GM12878 (cell line): ENCODE data around the gene PIR. TPM values are rescaled to one million over a fixed set of nuclear protein-coding genes. Genes with fewer than 3 reads are reported as not detected.

Source experiments
- ATAC-seq: fragments of 200-7000 bp; cut with Tn5 transposase; 3 replicates; pipeline ENCODE4 v1.9.1; 2020; ENCODE audit warnings: mild to moderate bottlenecking, moderate library complexity
- BruUV-seq: library from RNA; stranded (reverse); fragments of 400-500 nt; replicated peaks from 2 replicates; lab custom pipeline; 2021; lab: Mats Ljungman, UMichigan
- CTCF ChIA-PET: fragments of 300-600 bp; sonication (Branson Sonifier 250); formaldehyde crosslinking; extraction: SDS; loops from one replicate; lab custom pipeline; 2021; ENCODE audit warnings: inconsistent platforms; lab: Yijun Ruan, JAX
- POLR2A ChIA-PET: fragments of 350-600 bp; formaldehyde crosslinking; extraction: SDS; loops from one replicate; lab custom pipeline; 2021; ENCODE audit warnings: inconsistent platforms; lab: Charles Lee
- RAD21 ChIA-PET: fragments of 300-600 bp; sonication (Branson Sonifier 250); formaldehyde crosslinking; loops from one replicate; lab custom pipeline; 2023; ENCODE audit warnings: antibody characterized with exemption; ENCODE audit not compliant: unreplicated experiment; lab: Charles Lee
- SMC1A ChIA-PET: fragments of 300-600 bp; sonication (Branson Sonifier 250); formaldehyde crosslinking; loops from one replicate; lab custom pipeline; 2023; ENCODE audit not compliant: unreplicated experiment, uncharacterized antibody; lab: Charles Lee
- DNase-seq: peaks from one replicate; pipeline ENCODE4 v3.0.0-alpha.2; 2011; ENCODE audit warnings: low read depth, low spot score
- FAIRE-seq: peaks from 3 replicates; lab custom pipeline; 2011; peaks lifted over from hg19 to GRCh38; lab: Jason Lieb, UNC
- H2AFZ ChIP-seq: 2 replicates; pipeline ENCODE4 v1.6.0; 2011; ENCODE audit warnings: low read depth, low read length, control low read depth; ENCODE audit not compliant: control insufficient read depth
- H3K27ac ChIP-seq: 2 replicates; pipeline ENCODE4 v1.5.1; 2011; ENCODE audit warnings: control low read depth; ENCODE audit not compliant: control insufficient read depth, insufficient read depth
- H3K27me3 ChIP-seq, 2 experiments: replicated peaks in 1 of 2; 2 replicates each; pipeline versions ENCODE4 v1.6.0 to v1.6.1; 2011; ENCODE audit warnings: low read length in 1 of 2; ENCODE audit not compliant: control insufficient read depth in 2 of 2, insufficient read depth in 2 of 2
- H3K36me3 ChIP-seq, 2 experiments: 2 replicates each; pipeline ENCODE4 v1.5.1; 2011; ENCODE audit warnings: low read length in 1 of 2; ENCODE audit not compliant: control insufficient read depth in 2 of 2, insufficient read depth in 2 of 2
- H3K4me1 ChIP-seq: 2 replicates; pipeline ENCODE4 v1.6.1; 2011; ENCODE audit warnings: mild to moderate bottlenecking, low read length, moderate library complexity, mixed read lengths; ENCODE audit not compliant: control insufficient read depth, insufficient read depth
- H3K4me2 ChIP-seq: 2 replicates; pipeline ENCODE4 v1.6.0; 2011; ENCODE audit warnings: control low read depth; ENCODE audit not compliant: control insufficient read depth, insufficient read depth
- H3K4me3 ChIP-seq: fragments of 200-600 bp; sonication (generic); 2 replicates; pipeline ENCODE4 v1.5.1; 2016
- H3K79me2 ChIP-seq: 2 replicates; pipeline ENCODE4 v1.6.0; 2011; ENCODE audit warnings: low read length; ENCODE audit not compliant: control insufficient read depth, insufficient read depth
- H3K9ac ChIP-seq: 2 replicates; pipeline ENCODE4 v1.8.0; 2011; ENCODE audit warnings: low read length, control low read depth, mixed read lengths; ENCODE audit not compliant: control insufficient read depth, insufficient read depth
- H3K9me3 ChIP-seq: replicated peaks from 3 replicates; pipeline ENCODE4 v1.5.1; 2011; ENCODE audit warnings: mild to moderate bottlenecking, low read length; ENCODE audit not compliant: control insufficient read depth, insufficient read depth
- H4K20me1 ChIP-seq: 2 replicates; pipeline ENCODE4 v1.6.0; 2011; ENCODE audit not compliant: control insufficient read depth, insufficient read depth
- CHD1 ChIP-seq: IDR thresholded peaks from 2 replicates; pipeline ENCODE4 v1.6.1; 2012; ENCODE audit warnings: low read depth, low read length, improper control_type of control experiment
- CHD2 ChIP-seq: IDR thresholded peaks from 2 replicates; pipeline ENCODE4 v1.6.1; 2011; ENCODE audit warnings: low read depth, low read length, improper control_type of control experiment, borderline replicate concordance
- EP300 ChIP-seq, 2 experiments: fragments of 150-350 bp in 1 of 2; IDR thresholded peaks; 2 replicates each; pipeline ENCODE4 v1.6.1; 2011 to 2012; ENCODE audit warnings: low read depth in 2 of 2, low read length in 2 of 2, borderline replicate concordance in 1 of 2, improper control_type of control experiment in 1 of 2, inconsistent platforms in 1 of 2; ENCODE audit not compliant: control insufficient read depth in 1 of 2
- ETV6 ChIP-seq, 2 experiments: fragments of 450-650 bp in 1 of 2; IDR thresholded peaks in 1 of 2; conservative IDR thresholded peaks in 1 of 2; 2 replicates each; pipeline ENCODE4 v1.6.1; 2014; ENCODE audit warnings: antibody characterized with exemption in 1 of 2, borderline replicate concordance in 1 of 2, low read depth in 1 of 2, mild to moderate bottlenecking in 1 of 2, moderate library complexity in 1 of 2
- IKZF1 ChIP-seq: fragments of 450-650 bp; conservative IDR thresholded peaks from 2 replicates; pipeline ENCODE4 v1.6.1; 2017; ENCODE audit warnings: antibody characterized with exemption, mild to moderate bottlenecking
- KDM1A ChIP-seq: fragments of 200-600 bp; sonication (generic); IDR thresholded peaks from 2 replicates; pipeline ENCODE4 v1.6.1; 2016; ENCODE audit warnings: borderline replicate concordance
- SMC3 ChIP-seq: IDR thresholded peaks from 2 replicates; pipeline ENCODE4 v1.6.1; 2011; ENCODE audit warnings: low read length, improper control_type of control experiment, borderline replicate concordance
- SREBF2 ChIP-seq: IDR thresholded peaks from 2 replicates; pipeline ENCODE4 v1.6.1; 2012; ENCODE audit warnings: mild to moderate bottlenecking, low read length
- YY1 ChIP-seq: IDR thresholded peaks from 2 replicates; pipeline ENCODE4 v1.6.1; 2011; ENCODE audit warnings: low read depth, mild to moderate bottlenecking, low read length
- ZNF24 ChIP-seq: fragments of 450-650 bp; IDR thresholded peaks from 2 replicates; pipeline ENCODE4 v1.6.1; 2017; ENCODE audit warnings: antibody characterized with exemption, mild to moderate bottlenecking
- WGBS: methylation state at CpG from one replicate; pipeline ENCODE4 v1.1.6; 2016; ENCODE audit warnings: low lambda C conversion rate; ENCODE audit not compliant: insufficient replicate concordance, insufficient coverage; ENCODE audit errors: missing lambda C conversion rate; 5-methylcytosine and 5-hydroxymethylcytosine counted together
- in situ Hi-C: fragments of 300-500 bp; cut with MboI; formaldehyde crosslinking; loops from 9 replicates; pipeline ENCODE4 v1.14.3; 2018; ENCODE audit warnings: mixed read lengths
- intact Hi-C: fragments of 100-400 bp; cut with micrococcal nuclease; formaldehyde crosslinking; loops from one replicate; pipeline ENCODE4 v1.14.2; 2022; ENCODE audit not compliant: unreplicated experiment
- polyA plus RNA-seq, 11 experiments: library from polyadenylated mRNA; depleted of rRNA in 4 of 11; unstranded in 6 of 11; stranded (reverse) in 5 of 11; fragments of >200 nt; fragmentation: Nextera tagmentation in 4 of 11; fragmentation: Illumina TruSeq in 1 of 11; extraction: Ambion mirVana in 4 of 11; extraction: Trizol in 1 of 11; gene quantifications; 1 replicate in 1 of 11; 2 replicates in 10 of 11; pipeline versions ENCODE4 v1.2.1 to v1.2.3, GENCODE V29; 2011 to 2016; ENCODE audit warnings: inconsistent platforms in 2 of 11, missing spikeins in 2 of 11, low read depth in 1 of 11
- total RNA-seq, 4 experiments: library from RNA; depleted of rRNA in 3 of 4; stranded (reverse); fragments of >200 nt in 3 of 4; fragmentation: Illumina TruSeq in 1 of 4; extraction: Trizol in 1 of 4; gene quantifications; 2 replicates each; pipeline versions ENCODE4 v1.2.1 to v1.2.3, GENCODE V29; 2013 to 2021
- TF ChIP-seq, protein P1 (sequence below): fragments of 450-650 bp; IDR thresholded peaks from 2 replicates; pipeline ENCODE4 v1.6.1; 2017; ENCODE audit warnings: mild to moderate bottlenecking, moderate library complexity
- TF ChIP-seq, protein P2 (sequence below): fragments of 450-650 bp; IDR thresholded peaks from 2 replicates; pipeline ENCODE4 v1.6.1; 2017; ENCODE audit warnings: low read depth, mild to moderate bottlenecking, moderate library complexity

Gene PIR
- total and polyA plus RNA-seq, 10 of the 15 experiments (the other 5 are each of a cell fraction or from before 2014, with no cell fraction given) = 3.8 to 16.5 (median 7.3) TPM

DNA sequence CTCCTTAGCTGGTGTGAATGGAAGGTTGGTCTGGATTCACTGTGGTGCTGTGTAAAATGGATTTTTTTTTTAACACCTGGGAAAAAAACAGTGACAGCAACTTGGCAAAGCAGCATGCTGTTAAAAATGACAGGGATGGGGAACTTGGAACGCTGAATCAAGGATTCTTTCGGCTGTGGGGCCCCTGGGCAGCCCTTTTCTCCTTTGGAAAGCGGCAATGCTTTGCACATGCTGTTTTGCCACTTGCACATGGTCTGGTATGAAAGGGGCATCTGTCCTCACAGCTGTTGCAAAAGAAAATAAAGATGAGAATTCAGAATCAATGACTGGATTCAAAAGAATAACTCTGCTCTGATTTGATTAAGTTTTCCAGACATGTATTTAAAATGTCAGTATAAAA lies 147.2 kb downstream of the PIR start:
- Histone ChIP-seq H3K4me2 (no peak overlapping the region), H3K9me3 (no peaks in the 10 kb centered on the region), H3K9ac (no peak overlapping the region), H3K4me3 (no peak overlapping the region), H3K27me3 (no peaks in the 10 kb centered on the region), H3K27ac (no peak overlapping the region), H4K20me1 (no peaks in the 10 kb centered on the region; the same call in 1 of the 2 replicates), H3K4me1 (no peaks in the 10 kb centered on the region), H2AFZ (no peak overlapping the region), H3K79me2 (no peaks in the 10 kb centered on the region), H3K36me3 (no peaks in the 10 kb centered on the region)
- no peak for TF ChIP-seq YY1
- TF ChIP-seq, protein P1, sequence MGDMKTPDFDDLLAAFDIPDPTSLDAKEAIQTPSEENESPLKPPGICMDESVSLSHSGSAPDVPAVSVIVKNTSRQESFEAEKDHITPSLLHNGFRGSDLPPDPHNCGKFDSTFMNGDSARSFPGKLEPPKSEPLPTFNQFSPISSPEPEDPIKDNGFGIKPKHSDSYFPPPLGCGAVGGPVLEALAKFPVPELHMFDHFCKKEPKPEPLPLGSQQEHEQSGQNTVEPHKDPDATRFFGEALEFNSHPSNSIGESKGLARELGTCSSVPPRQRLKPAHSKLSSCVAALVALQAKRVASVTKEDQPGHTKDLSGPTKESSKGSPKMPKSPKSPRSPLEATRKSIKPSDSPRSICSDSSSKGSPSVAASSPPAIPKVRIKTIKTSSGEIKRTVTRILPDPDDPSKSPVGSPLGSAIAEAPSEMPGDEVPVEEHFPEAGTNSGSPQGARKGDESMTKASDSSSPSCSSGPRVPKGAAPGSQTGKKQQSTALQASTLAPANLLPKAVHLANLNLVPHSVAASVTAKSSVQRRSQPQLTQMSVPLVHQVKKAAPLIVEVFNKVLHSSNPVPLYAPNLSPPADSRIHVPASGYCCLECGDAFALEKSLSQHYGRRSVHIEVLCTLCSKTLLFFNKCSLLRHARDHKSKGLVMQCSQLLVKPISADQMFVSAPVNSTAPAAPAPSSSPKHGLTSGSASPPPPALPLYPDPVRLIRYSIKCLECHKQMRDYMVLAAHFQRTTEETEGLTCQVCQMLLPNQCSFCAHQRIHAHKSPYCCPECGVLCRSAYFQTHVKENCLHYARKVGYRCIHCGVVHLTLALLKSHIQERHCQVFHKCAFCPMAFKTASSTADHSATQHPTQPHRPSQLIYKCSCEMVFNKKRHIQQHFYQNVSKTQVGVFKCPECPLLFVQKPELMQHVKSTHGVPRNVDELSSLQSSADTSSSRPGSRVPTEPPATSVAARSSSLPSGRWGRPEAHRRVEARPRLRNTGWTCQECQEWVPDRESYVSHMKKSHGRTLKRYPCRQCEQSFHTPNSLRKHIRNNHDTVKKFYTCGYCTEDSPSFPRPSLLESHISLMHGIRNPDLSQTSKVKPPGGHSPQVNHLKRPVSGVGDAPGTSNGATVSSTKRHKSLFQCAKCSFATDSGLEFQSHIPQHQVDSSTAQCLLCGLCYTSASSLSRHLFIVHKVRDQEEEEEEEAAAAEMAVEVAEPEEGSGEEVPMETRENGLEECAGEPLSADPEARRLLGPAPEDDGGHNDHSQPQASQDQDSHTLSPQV = no peak
- DNase-seq (no peak), FAIRE-seq (no peak), ATAC-seq (no peak)
- ChIA-PET SMC1A (interaction anchor here (1.0 to 1.5 kb wide), 3 partner anchors 12 to 35 kb away, joined by 3 read pairs; no protein-coding TSS in a partner anchor), RAD21 (no interaction called here), CTCF (interaction anchor here (1.0 to 10.8 kb wide), 3 partner anchors 15 to 123 kb away, joined by 3 to 200 read pairs (median 3); no protein-coding TSS in a partner anchor), POLR2A (no interaction called here)
- in situ Hi-C loops = loop anchor here (5.0 kb wide), 2 partner anchors 121 to 221 kb away; no protein-coding TSS in a partner anchor
- no TSS peak for BruUV-seq
- intact Hi-C loops = loop anchor here (5.0 to 10.0 kb wide), 2 partner anchors 221 to 309 kb away; no protein-coding TSS in a partner anchor
- 38% methylated on average over 3 of the region's 3 CpGs for WGBS

DNA sequence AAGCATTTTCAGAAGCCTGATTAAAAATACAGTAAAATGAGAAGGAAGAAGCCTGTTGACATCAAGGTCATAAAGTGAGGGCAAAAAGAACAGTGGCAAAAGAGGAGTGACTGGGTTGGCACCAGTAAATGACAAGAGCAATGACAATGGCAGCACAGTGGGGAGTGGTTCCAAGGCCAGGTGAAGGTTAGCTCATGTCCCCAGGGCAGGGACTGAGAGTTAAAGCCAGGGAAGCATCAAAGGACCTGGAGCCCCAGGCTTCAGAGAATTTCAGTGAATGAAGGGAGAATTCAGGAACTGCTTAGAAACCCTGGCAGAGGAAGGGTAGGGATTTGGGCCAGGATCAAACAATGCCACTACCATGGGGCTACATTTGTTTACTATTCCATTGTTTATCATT lies 149.0 kb downstream of the PIR start:
- in situ Hi-C loops = no loop called here
- FAIRE-seq = no peak
- ChIA-PET SMC1A (no interaction called here), POLR2A (no interaction called here), RAD21 (no interaction called here), CTCF (interaction anchor here (1.6 kb wide), 1 partner anchor 125 kb away, joined by 8 read pairs; no protein-coding TSS in a partner anchor)
- no peak for DNase-seq
- Histone ChIP-seq H3K4me1 (no peaks in the 10 kb centered on the region), H3K79me2 (no peaks in the 10 kb centered on the region), H3K4me2 (no peak overlapping the region), H3K9ac (no peak overlapping the region), H3K36me3 (no peaks in the 10 kb centered on the region), H3K4me3 (no peak overlapping the region), H2AFZ (no peak overlapping the region), H3K9me3 (no peaks in the 10 kb centered on the region), H3K27me3 (no peaks in the 10 kb centered on the region), H4K20me1 (no peaks in the 10 kb centered on the region), H3K27ac (no peak overlapping the region)
- no peak for ATAC-seq
- intact Hi-C loops = loop anchor here (10.0 kb wide), 1 partner anchor 311 kb away; no protein-coding TSS in a partner anchor
- BruUV-seq = no TSS peak
- TF ChIP-seq SREBF2 (no peak), ZNF24 (no peak), SMC3 (no peak), CHD1 (no peak), KDM1A (no peak), IKZF1 (no peak), ETV6 (conservative IDR thresholded peaks at IDR 0.05 in 1 of 2, IDR thresholded peaks at IDR 0.05 in 1 of 2; ENCODE audit: borderline replicate concordance in 1 of 2, low read depth in 1 of 2) (no peak), CHD2 (no peak), EP300 (IDR thresholded peaks at IDR 0.05; ENCODE audit: borderline replicate concordance in 1 of 2, control insufficient read depth in 1 of 2, low read depth in 2 of 2, low read length in 2 of 2) (no peak)
- TF ChIP-seq, protein P2, sequence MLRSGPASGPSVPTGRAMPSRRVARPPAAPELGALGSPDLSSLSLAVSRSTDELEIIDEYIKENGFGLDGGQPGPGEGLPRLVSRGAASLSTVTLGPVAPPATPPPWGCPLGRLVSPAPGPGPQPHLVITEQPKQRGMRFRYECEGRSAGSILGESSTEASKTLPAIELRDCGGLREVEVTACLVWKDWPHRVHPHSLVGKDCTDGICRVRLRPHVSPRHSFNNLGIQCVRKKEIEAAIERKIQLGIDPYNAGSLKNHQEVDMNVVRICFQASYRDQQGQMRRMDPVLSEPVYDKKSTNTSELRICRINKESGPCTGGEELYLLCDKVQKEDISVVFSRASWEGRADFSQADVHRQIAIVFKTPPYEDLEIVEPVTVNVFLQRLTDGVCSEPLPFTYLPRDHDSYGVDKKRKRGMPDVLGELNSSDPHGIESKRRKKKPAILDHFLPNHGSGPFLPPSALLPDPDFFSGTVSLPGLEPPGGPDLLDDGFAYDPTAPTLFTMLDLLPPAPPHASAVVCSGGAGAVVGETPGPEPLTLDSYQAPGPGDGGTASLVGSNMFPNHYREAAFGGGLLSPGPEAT = no peak
